PC-9 (cell line): ENCODE data around the gene TMA16. TPM values are rescaled to one million over a fixed set of nuclear protein-coding genes. Genes with fewer than 3 reads are reported as not detected.

Experiments
- BruUV-seq: library from RNA; stranded (reverse); fragments of 400-500 nt; replicated peaks from 2 replicates; lab custom pipeline; 2021; lab: Mats Ljungman, UMichigan
- CTCF ChIA-PET: fragments of 300-600 bp; sonication (Branson Sonifier 250); formaldehyde crosslinking; loops from one replicate; lab custom pipeline; 2022; ENCODE audit warnings: antibody characterized with exemption; lab: Charles Lee
- POLR2A ChIA-PET: fragments of 300-600 bp; sonication (Branson Sonifier 250); formaldehyde crosslinking; loops from one replicate; lab custom pipeline; 2022; ENCODE audit warnings: antibody characterized with exemption; ENCODE audit not compliant: unreplicated experiment; lab: Charles Lee
- DNase-seq, 2 experiments: peaks; one replicate each; pipeline versions ENCODE4 v3.0.0 to v3.0.0-alpha.2; 2015 to 2022; ENCODE audit warnings: mixed read lengths in 1 of 2
- H2AFZ ChIP-seq: fragments of 200-600 bp; sonication (generic); 2 replicates; pipeline ENCODE4 v1.8.1; 2017; ENCODE audit warnings: antibody characterized with exemption
- H3F3A ChIP-seq: fragments of 200-600 bp; sonication (generic); 2 replicates; pipeline ENCODE4 v1.8.1; 2017; ENCODE audit warnings: antibody characterized with exemption, mild to moderate bottlenecking, low read depth; ENCODE audit not compliant: insufficient read depth
- H3K27ac ChIP-seq: fragments of 200-600 bp; sonication (generic); 2 replicates; pipeline ENCODE4 v1.6.1; 2016; ENCODE audit warnings: mixed run types
- H3K27me3 ChIP-seq: fragments of 200-600 bp; sonication (generic); 2 replicates; pipeline ENCODE4 v1.6.1; 2016; ENCODE audit warnings: low read depth, mixed run types; ENCODE audit not compliant: insufficient read depth
- H3K36me3 ChIP-seq: fragments of 200-600 bp; sonication (generic); 2 replicates; pipeline ENCODE4 v1.6.1; 2016; ENCODE audit warnings: low read depth, mixed run types
- H3K4me1 ChIP-seq: fragments of 200-600 bp; sonication (generic); replicated peaks from 2 replicates; pipeline ENCODE4 v1.6.1; 2016; ENCODE audit warnings: mixed run types; ENCODE audit not compliant: insufficient read depth
- H3K4me2 ChIP-seq: fragments of 200-600 bp; sonication (generic); 2 replicates; pipeline ENCODE4 v1.6.1; 2017; ENCODE audit warnings: mixed run types
- H3K4me3 ChIP-seq: fragments of 200-600 bp; sonication (generic); 2 replicates; pipeline ENCODE4 v1.6.1; 2016; ENCODE audit warnings: mixed run types
- H3K79me2 ChIP-seq: fragments of 200-600 bp; sonication (generic); 2 replicates; pipeline ENCODE4 v1.6.1; 2017; ENCODE audit warnings: low read depth, mixed run types
- H3K9me2 ChIP-seq: fragments of 200-600 bp; sonication (generic); 2 replicates; pipeline ENCODE4 v1.8.1; 2017; ENCODE audit warnings: mild to moderate bottlenecking; ENCODE audit not compliant: insufficient read depth
- H3K9me3 ChIP-seq: fragments of 200-600 bp; sonication (generic); 2 replicates; pipeline ENCODE4 v1.8.1; 2016; ENCODE audit warnings: low read depth; ENCODE audit not compliant: insufficient read depth
- H4K20me1 ChIP-seq: fragments of 200-600 bp; sonication (generic); 2 replicates; pipeline ENCODE4 v1.8.1; 2017; ENCODE audit not compliant: insufficient read depth
- CTCF ChIP-seq: fragments of 200-600 bp; sonication (generic); conservative IDR thresholded peaks from 2 replicates; pipeline ENCODE4 v1.6.1; 2017; ENCODE audit warnings: mixed run types, antibody characterized with exemption, mild to moderate bottlenecking, moderate library complexity
- EZH2 ChIP-seq: fragments of 200-600 bp; sonication (generic); IDR thresholded peaks from 2 replicates; pipeline ENCODE4 v1.8.0; 2017; ENCODE audit warnings: antibody characterized with exemption, low read depth
- intact Hi-C: fragments of 100-400 bp; cut with micrococcal nuclease; formaldehyde crosslinking; loops from one replicate; pipeline ENCODE4 v1.10.0; 2022; ENCODE audit not compliant: unreplicated experiment
- total RNA-seq: library from RNA; stranded (reverse); gene quantifications from 2 replicates; pipeline ENCODE4 v1.2.3, GENCODE V29; 2021

TMA16 gene
- total RNA-seq, 1 experiment from 2014 or later: 36.8 TPM

GRCh38 chr4:163485589-163485988 is 8.9 kb upstream of the TMA16 start:
- Histone ChIP-seq H3K9me3 (no peaks in the 10 kb centered on the region), H4K20me1 (no peaks in the 10 kb centered on the region), H2AFZ (no peak overlapping the region), H3K4me2 (no peak overlapping the region), H3K9me2 (no peaks in the 10 kb centered on the region), H3K27me3 (no peaks in the 10 kb centered on the region), H3K79me2 (no peaks in the 10 kb centered on the region), H3F3A (no peaks in the 10 kb centered on the region), H3K27ac (no peak overlapping the region), H3K4me3 (no peak overlapping the region), H3K36me3 (no peaks in the 10 kb centered on the region), H3K4me1 (no peaks in the 10 kb centered on the region)
- no TSS peak for BruUV-seq
- CTCF ChIA-PET: no interaction called here
- no peak for DNase-seq
- POLR2A ChIA-PET: no interaction called here
- TF ChIP-seq EZH2 (no peak), CTCF (no peak)
- intact Hi-C loops: loop anchor here (1.0 to 10.0 kb wide), 2 partner anchors 59 to 991 kb away; no protein-coding TSS in a partner anchor

GRCh38 chr4:163486321-163486720 is 8.2 kb upstream of the TMA16 start:
- H3K9me3 ChIP-seq: no peaks in the 10 kb centered on the region
- no peak overlapping the region for H3K4me2 ChIP-seq
- ChIA-PET CTCF (no interaction called here), POLR2A (no interaction called here)
- no peaks in the 10 kb centered on the region for H3K9me2 ChIP-seq
- no peaks in the 10 kb centered on the region for H3K4me1 ChIP-seq
- intact Hi-C loops: loop anchor here (10.0 kb wide), 1 partner anchor 992 kb away; no protein-coding TSS in a partner anchor
- no peaks in the 10 kb centered on the region for H4K20me1 ChIP-seq
- TF ChIP-seq CTCF (no peak), EZH2 (no peak)
- no peak overlapping the region for H2AFZ ChIP-seq
- no TSS peak for BruUV-seq
- H3K36me3 ChIP-seq: no peaks in the 10 kb centered on the region
- H3K27me3 ChIP-seq: no peaks in the 10 kb centered on the region
- H3K27ac ChIP-seq: no peak overlapping the region
- H3K4me3 ChIP-seq: no peak overlapping the region
- H3F3A ChIP-seq: no peaks in the 10 kb centered on the region
- H3K79me2 ChIP-seq: no peaks in the 10 kb centered on the region
- DNase-seq: no peak

- TF ChIP-seq CTCF (no peak), EZH2 (no peak)
- Histone ChIP-seq H3F3A (peaks cover 4% of the 10 kb centered on the region; the same call in 1 of the 2 replicates), H3K27me3 (no peaks in the 10 kb centered on the region), H2AFZ (no peak overlapping the region), H3K4me3 (no peak overlapping the region), H3K27ac (no peak overlapping the region), H3K36me3 (no peaks in the 10 kb centered on the region), H3K4me2 (no peak overlapping the region), H3K4me1 (no peaks in the 10 kb centered on the region), H4K20me1 (no peaks in the 10 kb centered on the region), H3K79me2 (peaks cover 5% of the 10 kb centered on the region), H3K9me2 (no peaks in the 10 kb centered on the region), H3K9me3 (no peaks in the 10 kb centered on the region)
- POLR2A ChIA-PET: no interaction called here
- intact Hi-C loops: loop anchor here (5.0 to 10.0 kb wide), 3 partner anchors 323 to 1835 kb away; partner anchors contain the start of genes MSMO1 and NAF1
- CTCF ChIA-PET: no interaction called here
- BruUV-seq: no TSS peak
- DNase-seq: no peak
Observed at GRCh38 chr4:163489929-163490328, 4.6 kb upstream of the TMA16 start.
